HEK293 (cell line): ENCODE data around the gene USP21.

Experiments used
- HOXC10 ChIP-seq: sonication (generic); formaldehyde crosslinking; IDR thresholded peaks from 2 replicates; pipeline ENCODE4 v1.8.1; 2023; ENCODE audit warnings: mild to moderate bottlenecking, missing genetic modification reagents
- HOXD13 ChIP-seq: sonication (generic); formaldehyde crosslinking; IDR thresholded peaks from 2 replicates; pipeline ENCODE4 v1.8.0; 2022; ENCODE audit warnings: missing genetic modification reagents, borderline replicate concordance
- MYNN ChIP-seq: fragments of 450-650 bp; formaldehyde crosslinking; IDR thresholded peaks from 2 replicates; pipeline ENCODE4 v1.5.1; 2016; ENCODE audit warnings: missing biosample characterization, missing genetic modification characterization, borderline replicate concordance
- REPIN1 ChIP-seq: fragments of 450-650 bp; formaldehyde crosslinking; IDR thresholded peaks from 2 replicates; pipeline ENCODE4 v1.5.1; 2017; ENCODE audit warnings: missing biosample characterization, missing genetic modification characterization, low read depth
- YY1 ChIP-seq: fragments of 450-650 bp; formaldehyde crosslinking; IDR thresholded peaks from 2 replicates; pipeline ENCODE4 v1.5.1; 2018; ENCODE audit warnings: missing biosample characterization, missing genetic modification characterization
- YY2 ChIP-seq: fragments of 450-650 bp; formaldehyde crosslinking; IDR thresholded peaks from 2 replicates; pipeline ENCODE4 v1.5.1; 2016; ENCODE audit warnings: missing biosample characterization, missing genetic modification characterization
- ZNF10 ChIP-seq: fragments of 450-650 bp; formaldehyde crosslinking; IDR thresholded peaks from 2 replicates; pipeline ENCODE4 v1.5.1; 2017; ENCODE audit warnings: missing biosample characterization, missing genetic modification characterization
- ZNF114 ChIP-seq: fragments of 450-650 bp; formaldehyde crosslinking; IDR thresholded peaks from 2 replicates; pipeline ENCODE4 v1.5.0; 2017; ENCODE audit warnings: missing biosample characterization, missing genetic modification characterization
- ZNF133 ChIP-seq: fragments of 450-650 bp; formaldehyde crosslinking; IDR thresholded peaks from 2 replicates; pipeline ENCODE4 v1.5.1; 2016; ENCODE audit warnings: missing biosample characterization, missing genetic modification characterization
- ZNF157 ChIP-seq: fragments of 450-650 bp; formaldehyde crosslinking; IDR thresholded peaks from 2 replicates; pipeline ENCODE4 v1.5.1; 2016; ENCODE audit warnings: missing biosample characterization, missing genetic modification characterization
- ZNF16 ChIP-seq: fragments of 450-650 bp; formaldehyde crosslinking; IDR thresholded peaks from 2 replicates; pipeline ENCODE4 v1.5.1; 2016; ENCODE audit warnings: low read depth, missing biosample characterization, missing genetic modification characterization
- ZNF175 ChIP-seq: fragments of 450-650 bp; formaldehyde crosslinking; IDR thresholded peaks from 2 replicates; pipeline ENCODE4 v1.5.1; 2016; ENCODE audit warnings: missing biosample characterization, missing genetic modification characterization
- ZNF221 ChIP-seq: fragments of 450-650 bp; formaldehyde crosslinking; IDR thresholded peaks from 2 replicates; pipeline ENCODE4 v1.5.1; 2017; ENCODE audit warnings: missing biosample characterization, missing genetic modification characterization, borderline replicate concordance
- ZNF324 ChIP-seq: fragments of 450-650 bp; formaldehyde crosslinking; IDR thresholded peaks from 2 replicates; pipeline ENCODE4 v1.5.1; 2016; ENCODE audit warnings: missing biosample characterization, missing genetic modification characterization
- ZNF335 ChIP-seq: fragments of 450-650 bp; formaldehyde crosslinking; conservative IDR thresholded peaks from 2 replicates; pipeline ENCODE4 v1.5.1; 2016; ENCODE audit warnings: missing biosample characterization, missing genetic modification characterization
- ZNF341 ChIP-seq: fragments of 450-650 bp; formaldehyde crosslinking; IDR thresholded peaks from 2 replicates; pipeline ENCODE4; 2016; ENCODE audit warnings: low read depth, missing biosample characterization, missing genetic modification characterization
- ZNF510 ChIP-seq: fragments of 450-650 bp; formaldehyde crosslinking; IDR thresholded peaks from 2 replicates; pipeline ENCODE4 v1.5.1; 2018; ENCODE audit warnings: mild to moderate bottlenecking, missing genetic modification characterization, missing biosample characterization; ENCODE audit not compliant: insufficient replicate concordance
- ZNF548 ChIP-seq: fragments of 450-650 bp; formaldehyde crosslinking; IDR thresholded peaks from 2 replicates; pipeline ENCODE4 v1.5.1; 2016; ENCODE audit warnings: missing biosample characterization, missing genetic modification characterization
- ZNF571 ChIP-seq: fragments of 450-650 bp; formaldehyde crosslinking; IDR thresholded peaks from 2 replicates; pipeline ENCODE4 v1.5.0; 2017; ENCODE audit warnings: missing biosample characterization, missing genetic modification characterization
- ZNF585B ChIP-seq: fragments of 450-650 bp; formaldehyde crosslinking; IDR thresholded peaks from 2 replicates; pipeline ENCODE4 v1.5.1; 2016; ENCODE audit warnings: missing biosample characterization, missing genetic modification characterization
- ZNF600 ChIP-seq: fragments of 450-650 bp; formaldehyde crosslinking; IDR thresholded peaks from 2 replicates; pipeline ENCODE4 v1.5.1; 2016; ENCODE audit warnings: missing biosample characterization, missing genetic modification characterization
- ZNF624 ChIP-seq: fragments of 450-650 bp; formaldehyde crosslinking; IDR thresholded peaks from 2 replicates; pipeline ENCODE4 v1.5.1; 2017; ENCODE audit warnings: missing biosample characterization, missing genetic modification characterization
- ZNF660 ChIP-seq: fragments of 450-650 bp; IDR thresholded peaks from 2 replicates; pipeline ENCODE4 v1.5.1; 2018; ENCODE audit warnings: missing biosample characterization, mild to moderate bottlenecking, missing genetic modification characterization
- ZNF664 ChIP-seq: fragments of 450-650 bp; formaldehyde crosslinking; IDR thresholded peaks from 2 replicates; pipeline ENCODE4 v1.5.1; 2016; ENCODE audit warnings: missing biosample characterization, missing genetic modification characterization
- ZNF701 ChIP-seq: fragments of 450-650 bp; formaldehyde crosslinking; IDR thresholded peaks from 2 replicates; pipeline ENCODE4 v1.5.1; 2016; ENCODE audit warnings: missing biosample characterization, missing genetic modification characterization
- ZNF792 ChIP-seq: fragments of 450-650 bp; formaldehyde crosslinking; IDR thresholded peaks from 2 replicates; pipeline ENCODE4 v1.5.1; 2016; ENCODE audit warnings: missing biosample characterization, missing genetic modification characterization
- ZSCAN30 ChIP-seq: fragments of 450-650 bp; IDR thresholded peaks from 2 replicates; pipeline ENCODE4 v1.5.1; 2018; ENCODE audit warnings: missing biosample characterization, mild to moderate bottlenecking, missing genetic modification characterization, moderate library complexity
- TF ChIP-seq, protein P1 (sequence below): fragments of 450-650 bp; formaldehyde crosslinking; IDR thresholded peaks from 2 replicates; pipeline ENCODE4 v1.5.1; 2016; ENCODE audit warnings: missing biosample characterization, missing genetic modification characterization
- TF ChIP-seq, protein P2 (sequence below): fragments of 450-650 bp; formaldehyde crosslinking; conservative IDR thresholded peaks from 2 replicates; pipeline ENCODE4 v1.5.1; 2016; ENCODE audit warnings: low read depth, missing biosample characterization, missing genetic modification characterization
- TF ChIP-seq, protein P3 (sequence below): fragments of 450-650 bp; formaldehyde crosslinking; IDR thresholded peaks from 2 replicates; pipeline ENCODE4 v1.5.1; 2016; ENCODE audit warnings: missing biosample characterization, missing genetic modification characterization, borderline replicate concordance
- TF ChIP-seq, protein P4 (sequence below): fragments of 450-650 bp; formaldehyde crosslinking; IDR thresholded peaks from 2 replicates; pipeline ENCODE4 v1.5.1; 2016; ENCODE audit warnings: missing biosample characterization, missing genetic modification characterization
- TF ChIP-seq, protein P5 (sequence below): fragments of 450-650 bp; formaldehyde crosslinking; IDR thresholded peaks from 2 replicates; pipeline ENCODE4 v1.5.1; 2016; ENCODE audit warnings: missing biosample characterization, missing genetic modification characterization

USP21 gene

DNA sequence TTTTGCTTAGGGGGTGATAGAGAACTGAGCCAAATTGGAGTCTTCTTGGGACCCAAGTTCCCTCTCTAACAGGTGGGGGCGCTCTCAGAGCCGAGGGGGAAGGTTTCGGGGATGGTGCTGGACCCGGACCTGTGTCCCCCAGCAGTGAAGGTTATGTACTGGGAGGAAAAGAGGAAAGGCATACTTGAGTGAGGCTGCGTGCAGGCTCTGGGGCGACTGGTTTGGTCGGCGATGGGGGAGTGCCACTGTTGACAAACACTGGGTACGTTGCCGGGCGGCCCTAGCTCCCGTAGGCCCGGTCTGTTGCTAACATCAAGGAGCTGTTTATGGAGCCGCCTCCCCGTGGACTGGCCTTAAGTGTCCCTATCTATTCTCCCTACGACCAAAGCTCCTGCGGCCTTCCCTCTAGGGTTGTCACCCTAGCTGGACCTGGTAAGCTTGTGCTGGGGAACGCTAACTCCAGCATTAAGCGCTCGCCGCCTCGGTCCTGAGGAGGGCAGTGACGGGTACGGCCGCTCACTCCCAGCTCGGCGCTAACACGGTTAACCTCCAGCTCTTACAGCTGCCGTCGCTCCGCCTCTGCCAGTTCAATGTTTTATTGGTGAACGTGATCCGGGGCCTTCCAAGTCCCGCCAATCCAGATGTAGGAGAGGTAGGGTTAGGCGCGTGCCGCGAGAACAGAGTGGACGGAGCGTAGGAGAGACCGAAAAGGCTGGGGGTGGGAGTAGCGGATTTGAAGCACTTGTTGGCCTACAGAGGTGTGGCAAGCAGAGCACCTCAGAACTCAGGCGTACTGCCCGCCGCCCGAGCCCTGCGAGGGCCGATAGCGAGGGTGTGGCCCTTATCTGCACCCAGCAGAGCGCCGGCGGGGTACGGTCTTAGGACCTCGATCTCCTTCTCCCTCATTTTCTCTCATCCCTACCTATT is 6.7 kb downstream of the USP21 start, which contains the start of gene PPOX (continued):
- TF ChIP-seq ZNF324 (no peak), ZSCAN30 (peak; percentile 77), ZNF600 (tag by site-specific recombination) (peak; percentile 94), ZNF510 (no peak), ZNF335 (peak; percentile 94), ZNF133 (no peak), ZNF792 (tag by site-specific recombination) (no peak), ZNF16 (tag by site-specific recombination) (no peak), ZNF664 (tag by site-specific recombination) (no peak), HOXD13 (no peak), ZNF585B (tag by site-specific recombination) (no peak), ZNF175 (tag by site-specific recombination) (no peak), ZNF701 (tag by site-specific recombination) (no peak), ZNF10 (tag by site-specific recombination) (no peak; the same call in 1 of the 2 replicates), REPIN1 (tag by site-specific recombination) (no peak), HOXC10 (CRISPR knock-in tag) (no peak), YY1 (tag by site-specific recombination) (no peak), ZNF221 (tag by site-specific recombination) (no peak), YY2 (no peak), MYNN (tag by site-specific recombination) (no peak), ZNF157 (tag by site-specific recombination) (no peak), ZNF624 (no peak), ZNF548 (tag by site-specific recombination) (no peak), ZNF341 (tag by site-specific recombination) (peak; percentile 99), ZNF571 (tag by site-specific recombination) (no peak), ZNF114 (tag by site-specific recombination) (no peak), ZNF660 (tag by site-specific recombination) (peak; percentile 15; the same call in 1 of the 2 replicates)
- TF ChIP-seq, protein P1, sequence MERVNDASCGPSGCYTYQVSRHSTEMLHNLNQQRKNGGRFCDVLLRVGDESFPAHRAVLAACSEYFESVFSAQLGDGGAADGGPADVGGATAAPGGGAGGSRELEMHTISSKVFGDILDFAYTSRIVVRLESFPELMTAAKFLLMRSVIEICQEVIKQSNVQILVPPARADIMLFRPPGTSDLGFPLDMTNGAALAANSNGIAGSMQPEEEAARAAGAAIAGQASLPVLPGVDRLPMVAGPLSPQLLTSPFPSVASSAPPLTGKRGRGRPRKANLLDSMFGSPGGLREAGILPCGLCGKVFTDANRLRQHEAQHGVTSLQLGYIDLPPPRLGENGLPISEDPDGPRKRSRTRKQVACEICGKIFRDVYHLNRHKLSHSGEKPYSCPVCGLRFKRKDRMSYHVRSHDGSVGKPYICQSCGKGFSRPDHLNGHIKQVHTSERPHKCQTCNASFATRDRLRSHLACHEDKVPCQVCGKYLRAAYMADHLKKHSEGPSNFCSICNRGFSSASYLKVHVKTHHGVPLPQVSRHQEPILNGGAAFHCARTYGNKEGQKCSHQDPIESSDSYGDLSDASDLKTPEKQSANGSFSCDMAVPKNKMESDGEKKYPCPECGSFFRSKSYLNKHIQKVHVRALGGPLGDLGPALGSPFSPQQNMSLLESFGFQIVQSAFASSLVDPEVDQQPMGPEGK (tag by site-specific recombination) = peak; percentile 52; the same call in 1 of the 2 replicates
- TF ChIP-seq, protein P2, sequence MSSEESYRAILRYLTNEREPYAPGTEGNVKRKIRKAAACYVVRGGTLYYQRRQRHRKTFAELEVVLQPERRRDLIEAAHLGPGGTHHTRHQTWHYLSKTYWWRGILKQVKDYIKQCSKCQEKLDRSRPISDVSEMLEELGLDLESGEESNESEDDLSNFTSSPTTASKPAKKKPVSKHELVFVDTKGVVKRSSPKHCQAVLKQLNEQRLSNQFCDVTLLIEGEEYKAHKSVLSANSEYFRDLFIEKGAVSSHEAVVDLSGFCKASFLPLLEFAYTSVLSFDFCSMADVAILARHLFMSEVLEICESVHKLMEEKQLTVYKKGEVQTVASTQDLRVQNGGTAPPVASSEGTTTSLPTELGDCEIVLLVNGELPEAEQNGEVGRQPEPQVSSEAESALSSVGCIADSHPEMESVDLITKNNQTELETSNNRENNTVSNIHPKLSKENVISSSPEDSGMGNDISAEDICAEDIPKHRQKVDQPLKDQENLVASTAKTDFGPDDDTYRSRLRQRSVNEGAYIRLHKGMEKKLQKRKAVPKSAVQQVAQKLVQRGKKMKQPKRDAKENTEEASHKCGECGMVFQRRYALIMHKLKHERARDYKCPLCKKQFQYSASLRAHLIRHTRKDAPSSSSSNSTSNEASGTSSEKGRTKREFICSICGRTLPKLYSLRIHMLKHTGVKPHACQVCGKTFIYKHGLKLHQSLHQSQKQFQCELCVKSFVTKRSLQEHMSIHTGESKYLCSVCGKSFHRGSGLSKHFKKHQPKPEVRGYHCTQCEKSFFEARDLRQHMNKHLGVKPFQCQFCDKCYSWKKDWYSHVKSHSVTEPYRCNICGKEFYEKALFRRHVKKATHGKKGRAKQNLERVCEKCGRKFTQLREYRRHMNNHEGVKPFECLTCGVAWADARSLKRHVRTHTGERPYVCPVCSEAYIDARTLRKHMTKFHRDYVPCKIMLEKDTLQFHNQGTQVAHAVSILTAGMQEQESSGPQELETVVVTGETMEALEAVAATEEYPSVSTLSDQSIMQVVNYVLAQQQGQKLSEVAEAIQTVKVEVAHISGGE (tag by site-specific recombination) = peak; percentile 29; the same call in 1 of the 2 replicates
- TF ChIP-seq, protein P3, sequence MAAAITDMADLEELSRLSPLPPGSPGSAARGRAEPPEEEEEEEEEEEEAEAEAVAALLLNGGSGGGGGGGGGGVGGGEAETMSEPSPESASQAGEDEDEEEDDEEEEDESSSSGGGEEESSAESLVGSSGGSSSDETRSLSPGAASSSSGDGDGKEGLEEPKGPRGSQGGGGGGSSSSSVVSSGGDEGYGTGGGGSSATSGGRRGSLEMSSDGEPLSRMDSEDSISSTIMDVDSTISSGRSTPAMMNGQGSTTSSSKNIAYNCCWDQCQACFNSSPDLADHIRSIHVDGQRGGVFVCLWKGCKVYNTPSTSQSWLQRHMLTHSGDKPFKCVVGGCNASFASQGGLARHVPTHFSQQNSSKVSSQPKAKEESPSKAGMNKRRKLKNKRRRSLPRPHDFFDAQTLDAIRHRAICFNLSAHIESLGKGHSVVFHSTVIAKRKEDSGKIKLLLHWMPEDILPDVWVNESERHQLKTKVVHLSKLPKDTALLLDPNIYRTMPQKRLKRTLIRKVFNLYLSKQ (tag by site-specific recombination) = no peak
- TF ChIP-seq, protein P4, sequence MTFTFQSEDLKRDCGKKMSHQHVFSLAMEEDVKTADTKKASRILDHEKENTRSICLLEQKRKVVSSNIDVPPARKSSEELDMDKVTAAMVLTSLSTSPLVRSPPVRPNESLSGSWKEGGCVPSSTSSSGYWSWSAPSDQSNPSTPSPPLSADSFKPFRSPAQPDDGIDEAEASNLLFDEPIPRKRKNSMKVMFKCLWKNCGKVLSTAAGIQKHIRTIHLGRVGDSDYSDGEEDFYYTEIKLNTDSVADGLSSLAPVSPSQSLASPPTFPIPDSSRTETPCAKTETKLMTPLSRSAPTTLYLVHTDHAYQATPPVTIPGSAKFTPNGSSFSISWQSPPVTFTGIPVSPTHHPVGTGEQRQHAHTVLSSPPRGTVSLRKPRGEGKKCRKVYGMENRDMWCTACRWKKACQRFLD (tag by site-specific recombination) = no peak
- TF ChIP-seq, protein P5, sequence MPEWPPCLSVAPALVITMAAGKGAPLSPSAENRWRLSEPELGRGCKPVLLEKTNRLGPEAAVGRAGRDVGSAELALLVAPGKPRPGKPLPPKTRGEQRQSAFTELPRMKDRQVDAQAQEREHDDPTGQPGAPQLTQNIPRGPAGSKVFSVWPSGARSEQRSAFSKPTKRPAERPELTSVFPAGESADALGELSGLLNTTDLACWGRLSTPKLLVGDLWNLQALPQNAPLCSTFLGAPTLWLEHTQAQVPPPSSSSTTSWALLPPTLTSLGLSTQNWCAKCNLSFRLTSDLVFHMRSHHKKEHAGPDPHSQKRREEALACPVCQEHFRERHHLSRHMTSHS (tag by site-specific recombination) = no peak
